ENCODE results near the gene PPIE.
A peak's percentile ranks its signal among the peaks of the same experiment; 100 is the strongest.

Gene PPIE

DNA sequence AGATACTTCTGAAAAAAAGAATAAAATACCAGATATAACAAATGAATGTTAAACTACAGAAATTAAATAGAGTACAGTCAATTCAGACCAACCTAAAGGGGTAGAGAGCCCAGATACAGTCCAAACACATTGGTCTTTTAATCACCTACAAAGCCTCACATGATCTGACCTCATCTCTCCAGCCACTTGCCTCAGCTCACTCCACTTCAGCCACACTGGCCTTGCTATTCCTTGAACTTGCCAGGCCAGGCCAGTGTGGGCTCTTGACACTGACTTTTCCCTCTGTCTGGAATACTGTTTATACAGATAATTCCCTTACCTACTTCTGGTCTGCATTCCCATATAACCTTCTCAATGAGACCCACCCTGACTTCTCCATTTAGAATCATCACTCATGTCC lies 17.0 kb upstream of the PPIE start:
- DNase-seq: no peak

DNA sequence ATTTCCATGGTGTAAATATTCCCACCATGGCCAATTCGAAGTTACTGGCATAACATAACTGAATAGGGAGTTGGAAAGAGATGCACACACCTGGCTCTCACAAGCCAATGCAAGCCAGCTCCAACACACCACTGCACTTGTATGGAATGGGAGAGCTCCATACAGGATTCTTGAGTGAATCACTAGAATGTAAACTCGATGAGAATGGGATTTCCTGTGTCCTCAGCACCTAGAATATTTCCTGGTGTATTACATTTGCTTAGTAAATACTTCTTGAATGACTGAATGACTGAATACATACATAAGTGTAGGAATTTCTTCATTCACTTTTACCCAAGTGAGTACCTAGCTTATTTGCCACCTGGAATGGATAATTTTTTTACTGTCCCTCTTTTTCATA lies 16.2 kb upstream of the PPIE start:
- DNase-seq: no peak

DNA sequence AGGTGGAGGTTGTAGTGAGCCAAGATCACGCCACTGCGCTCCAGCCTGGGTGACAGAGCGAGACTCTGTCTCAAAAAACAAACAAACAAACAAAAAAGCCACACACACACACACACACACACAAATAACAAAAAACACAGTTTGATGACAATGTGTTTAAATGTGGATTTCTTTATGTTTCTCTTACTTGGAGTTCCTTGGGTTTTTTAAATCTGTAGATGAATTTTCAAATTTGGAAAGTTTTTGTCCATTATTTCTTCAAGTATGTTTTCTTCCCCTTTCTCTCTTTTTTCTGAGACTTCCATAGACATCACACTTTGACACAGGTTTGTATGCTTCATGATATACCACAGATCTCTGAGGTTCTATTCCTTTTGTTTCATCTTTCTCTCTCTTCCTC lies 12.1 kb upstream of the PPIE start:
- no peak for DNase-seq

GRCh38 chr1:39727221-39727931 lies 11.3 kb upstream of the PPIE start:
- DNase-seq: no peak

GRCh38 chr1:39727932-39728317 lies 10.8 kb upstream of the PPIE start:
- DNase-seq: peak; percentile 53

GRCh38 chr1:39729030-39729429 lies 9.7 kb upstream of the PPIE start:
- DNase-seq: no peak

DNA sequence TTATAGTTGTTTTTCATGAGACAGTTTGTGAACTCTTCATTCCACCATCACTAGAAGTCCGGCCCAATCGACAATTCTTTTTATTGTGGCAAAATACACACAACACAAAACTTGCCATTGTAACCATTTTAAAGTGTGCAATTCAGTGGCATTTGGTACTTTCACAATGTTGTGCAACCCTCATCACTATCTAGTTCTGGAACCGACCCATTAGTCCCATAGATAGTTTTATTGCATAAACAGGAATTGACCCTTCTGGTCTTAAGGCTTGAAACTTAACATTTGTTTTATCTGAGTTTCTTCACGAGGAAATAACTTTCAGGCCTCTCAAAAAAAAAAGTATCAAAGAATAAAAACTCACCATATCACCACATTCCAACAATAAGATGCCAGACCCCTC lies 8.8 kb upstream of the PPIE start:
- no peak for DNase-seq

DNA sequence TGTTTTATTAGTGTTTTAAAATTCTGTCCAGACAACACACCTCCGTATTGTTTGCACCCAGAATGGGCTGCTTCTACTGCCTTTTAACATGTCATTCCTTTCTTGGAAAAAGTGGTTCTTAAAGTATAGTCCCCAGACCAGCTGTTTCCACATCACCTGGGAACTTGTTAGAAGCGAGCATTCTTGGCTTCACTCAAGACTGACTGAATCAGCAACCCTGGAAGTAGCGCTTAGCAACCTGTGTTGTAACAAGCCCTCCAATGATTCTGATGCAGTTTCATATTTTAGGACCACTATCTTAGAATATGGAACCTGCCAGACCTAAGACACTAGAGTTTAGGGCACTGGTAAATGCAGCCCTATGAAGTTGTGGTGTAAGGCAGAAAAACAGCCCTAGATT lies 6.0 kb upstream of the PPIE start:
- no peak for DNase-seq

GRCh38 chr1:39733161-39733560 lies 5.5 kb upstream of the PPIE start:
- peak; percentile 14 for DNase-seq

GRCh38 chr1:39735731-39736130 lies 3.0 kb upstream of the PPIE start:
- no peak for DNase-seq

DNA sequence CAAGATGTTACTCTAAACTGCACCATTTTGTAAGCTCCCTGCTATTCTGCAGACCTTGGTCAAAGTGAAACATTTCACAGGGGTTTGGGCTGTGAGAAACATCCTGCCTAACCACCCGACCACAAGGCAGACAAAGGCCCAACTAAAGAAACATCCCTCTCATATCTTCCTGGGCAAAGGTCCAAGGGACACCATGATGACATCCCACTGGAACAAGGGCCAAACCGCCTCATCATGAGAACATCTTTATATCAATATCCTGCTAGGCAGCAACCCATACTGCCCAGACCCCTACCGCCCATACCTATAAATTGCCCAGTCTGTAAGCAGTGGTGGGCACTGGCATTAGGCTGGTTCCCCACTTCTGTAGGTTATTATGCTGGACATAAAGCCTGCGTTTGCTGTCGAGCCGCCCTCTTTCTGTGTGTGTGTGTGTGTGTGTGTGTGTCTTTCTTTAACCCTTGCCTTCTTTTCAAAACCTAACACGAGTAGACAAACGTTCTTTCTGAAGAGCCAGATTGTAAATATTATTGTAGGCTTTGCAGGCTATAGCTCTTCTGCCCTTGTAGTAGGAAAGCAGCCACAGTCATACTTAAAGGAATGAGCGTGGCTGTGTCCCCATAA lies 1.0 kb upstream of the PPIE start:
- DNase-seq: no peak

GRCh38 chr1:39745016-39745670 lies 6.5 kb downstream of the PPIE start:
- no peak for DNase-seq

DNA sequence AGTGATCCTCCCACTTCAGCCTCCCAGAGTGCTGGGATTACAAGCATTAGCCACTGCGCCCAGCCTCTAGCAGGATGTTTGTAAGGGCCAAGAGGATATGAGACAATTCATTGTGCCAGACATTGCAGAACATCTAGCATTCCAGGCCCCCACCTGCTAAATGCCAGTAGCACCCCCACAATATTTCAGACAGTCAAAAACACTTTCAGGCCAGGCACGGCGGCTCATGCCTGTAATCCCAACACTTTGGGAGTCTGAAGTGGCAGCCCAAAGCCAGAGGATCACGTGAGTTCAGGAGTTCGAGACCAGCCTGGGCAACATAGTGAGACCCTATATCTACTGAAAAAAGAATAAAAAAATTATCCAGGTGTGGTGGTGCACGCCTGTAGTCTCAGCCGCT lies 12.9 kb downstream of the PPIE start:
- DNase-seq: no peak

DNA sequence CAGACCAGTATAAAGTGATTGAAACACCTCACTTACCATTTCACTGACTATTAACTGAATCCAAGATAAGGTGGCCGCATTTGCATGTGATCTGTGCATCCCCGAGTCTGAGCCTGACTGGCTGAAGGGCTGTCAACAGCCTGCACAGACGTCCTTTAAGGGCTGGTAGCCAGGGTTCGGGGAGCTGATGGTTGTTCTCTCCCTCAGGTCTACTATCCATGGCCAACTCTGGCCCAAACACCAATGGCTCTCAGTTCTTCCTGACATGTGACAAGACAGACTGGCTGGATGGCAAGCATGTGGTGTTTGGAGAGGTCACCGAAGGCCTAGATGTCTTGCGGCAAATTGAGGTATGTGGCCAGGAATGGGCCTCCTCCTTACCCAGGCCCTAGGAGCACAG lies 14.0 kb downstream of the PPIE start:
- DNase-seq: no peak

GRCh38 chr1:39753132-39754025 lies 14.7 kb downstream of the PPIE start:
- DNase-seq: no peak

DNA sequence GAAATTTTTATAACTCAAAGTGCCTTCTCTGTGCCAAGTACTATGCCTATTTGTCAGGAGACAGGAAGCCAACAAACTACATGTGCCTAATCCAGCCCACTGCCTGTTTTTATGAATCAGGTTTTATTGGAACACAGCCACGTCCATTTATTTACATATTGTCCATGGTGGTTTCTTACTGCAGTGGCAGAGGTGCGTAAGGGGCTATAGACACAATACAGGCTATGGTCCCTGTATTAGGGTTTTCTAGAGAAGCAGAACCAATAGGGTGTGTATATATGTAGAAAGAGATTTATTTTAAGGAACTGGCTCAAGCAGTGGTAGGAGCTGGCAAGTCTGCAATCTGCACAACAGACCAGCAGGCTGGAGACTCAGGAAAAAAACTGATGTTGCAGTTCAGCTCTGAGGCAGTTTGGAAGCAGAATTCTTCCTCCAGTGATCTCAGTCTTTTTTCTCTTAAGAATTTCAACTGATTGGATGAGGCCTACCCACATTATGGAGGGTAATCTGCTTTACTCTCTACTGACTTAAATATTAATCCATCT lies 15.4 kb downstream of the PPIE start:
- no peak for DNase-seq

DNA sequence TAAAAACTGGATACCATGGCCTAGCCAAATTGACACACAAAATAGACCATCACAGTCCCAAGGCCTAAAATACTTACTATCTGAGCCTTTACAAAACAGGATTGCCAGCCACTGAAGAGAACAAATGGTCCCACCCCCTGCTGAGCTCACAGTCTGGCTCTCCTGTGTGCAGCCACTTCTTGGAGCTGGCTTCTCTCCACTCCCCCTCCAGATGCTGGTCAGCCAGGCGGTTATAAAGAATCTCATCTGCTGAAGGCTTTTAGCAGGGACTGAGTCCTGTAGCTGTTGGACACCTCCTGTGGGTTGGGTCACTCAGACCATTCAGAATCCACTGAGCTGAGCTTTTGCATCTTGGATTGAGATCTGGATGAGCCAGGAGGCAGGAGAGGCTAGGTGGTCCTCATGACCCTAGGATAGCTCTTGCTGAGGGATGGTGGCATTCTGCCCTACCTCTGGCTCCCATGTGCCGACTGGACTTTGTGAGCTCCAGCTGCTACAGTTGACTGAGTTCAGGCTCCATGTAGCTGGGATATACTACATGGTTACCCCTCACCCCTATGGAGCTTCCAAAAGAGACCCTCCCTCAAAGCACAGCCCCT lies 16.3 kb downstream of the PPIE start:
- no peak for DNase-seq

- no peak for DNase-seq
Observed at GRCh38 chr1:39755965-39756659, 17.4 kb downstream of the PPIE start.

- no peak for DNase-seq
Observed at GRCh38 chr1:39757501-39757900, 18.8 kb downstream of the PPIE start.

GRCh38 chr1:39758556-39759435 lies 20.1 kb downstream of the PPIE start:
- DNase-seq: no peak

DNA sequence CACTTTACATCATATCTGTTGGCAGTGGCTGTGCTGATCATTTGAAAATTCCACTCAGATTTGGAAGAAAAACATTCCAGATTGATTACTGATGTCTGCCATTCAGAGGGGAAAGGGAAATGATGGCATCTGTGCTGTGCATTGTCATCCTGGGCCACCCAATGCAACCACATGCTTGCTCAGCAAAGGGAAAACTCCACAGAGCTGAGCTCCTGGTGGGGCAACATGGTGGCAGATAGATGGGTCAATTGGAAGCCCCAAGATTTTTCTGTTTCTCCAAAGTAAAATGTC lies 20.7 kb downstream of the PPIE start:
- no peak for DNase-seq

All from DMS79 (cell line).